GM12878 (cell line): ENCODE measurements around the gene CDC42BPB.

Experiments
- BACH1 ChIP-seq: fragments of 450-650 bp; IDR thresholded peaks from 2 replicates; pipeline ENCODE4 v1.6.1; 2017; ENCODE audit warnings: mild to moderate bottlenecking, borderline replicate concordance
- BCL11A ChIP-seq: IDR thresholded peaks from 2 replicates; pipeline ENCODE4 v1.6.1; 2011; ENCODE audit warnings: low read depth, low read length
- BHLHE40 ChIP-seq, 2 experiments: fragments of 450-650 bp in 1 of 2; IDR thresholded peaks; 2 replicates each; pipeline ENCODE4 v1.6.1; 2011 to 2017; ENCODE audit warnings: low read depth in 2 of 2, borderline replicate concordance in 1 of 2, improper control_type of control experiment in 1 of 2, low read length in 1 of 2, mild to moderate bottlenecking in 1 of 2
- CEBPZ ChIP-seq: fragments of 150-350 bp; IDR thresholded peaks from 2 replicates; pipeline ENCODE4 v1.6.1; 2016; ENCODE audit warnings: low read depth, low read length
- CHD2 ChIP-seq: IDR thresholded peaks from 2 replicates; pipeline ENCODE4 v1.6.1; 2011; ENCODE audit warnings: low read depth, low read length, improper control_type of control experiment, borderline replicate concordance
- MYC ChIP-seq: IDR thresholded peaks from 2 replicates; pipeline ENCODE4 v1.6.1; 2011; ENCODE audit warnings: mild to moderate bottlenecking, low read length, moderate library complexity, inconsistent platforms; ENCODE audit not compliant: insufficient read depth, insufficient replicate concordance, insufficient read length, severe bottlenecking
- POLR2A ChIP-seq: IDR thresholded peaks from 2 replicates; pipeline ENCODE4 v1.6.1; 2011; ENCODE audit warnings: low read depth, mild to moderate bottlenecking, low read length
- POLR2AphosphoS5 ChIP-seq: IDR thresholded peaks from 2 replicates; pipeline ENCODE4 v1.6.1; 2011; ENCODE audit warnings: mild to moderate bottlenecking, low read length, inconsistent platforms
- SREBF1 ChIP-seq: IDR thresholded peaks from 2 replicates; pipeline ENCODE4 v1.6.1; 2012; ENCODE audit warnings: mild to moderate bottlenecking, low read length
- SRF ChIP-seq, 2 experiments: IDR thresholded peaks; 2 replicates each; pipeline ENCODE4 v1.6.1; 2011; ENCODE audit warnings: low read depth in 2 of 2, low read length in 2 of 2, mild to moderate bottlenecking in 1 of 2, moderate library complexity in 1 of 2
- TCF3 ChIP-seq: IDR thresholded peaks from 2 replicates; pipeline ENCODE4 v1.6.1; 2012; ENCODE audit warnings: low read depth, mild to moderate bottlenecking, low read length, borderline replicate concordance; ENCODE audit not compliant: insufficient read depth
- WRNIP1 ChIP-seq: IDR thresholded peaks from 2 replicates; pipeline ENCODE4 v1.6.1; 2011; ENCODE audit warnings: low read depth, low read length, improper control_type of control experiment, borderline replicate concordance
- TF ChIP-seq, protein P1 (sequence below), 3 experiments: IDR thresholded peaks in 2 of 3; conservative IDR thresholded peaks in 1 of 3; 2 replicates each; pipeline ENCODE4 v1.5.1; 2011; ENCODE audit warnings: low read depth in 3 of 3, low read length in 3 of 3, mild to moderate bottlenecking in 3 of 3, control low read depth in 2 of 3, moderate library complexity in 2 of 3, inconsistent platforms in 1 of 3, mixed read lengths in 1 of 3; ENCODE audit not compliant: control insufficient read depth in 2 of 3, insufficient read depth in 1 of 3; ENCODE audit errors: extremely low read depth in 1 of 3

- TF ChIP-seq BCL11A, result no peak
- no peak for TF ChIP-seq WRNIP1
- no peak for TF ChIP-seq POLR2A
- no peak for TF ChIP-seq TCF3
- TF ChIP-seq SRF (IDR thresholded peaks at IDR 0.05; ENCODE audit: low read depth in 2 of 2, low read length in 2 of 2), result no peak
- no peak for TF ChIP-seq MYC
- no peak for TF ChIP-seq BHLHE40 (IDR thresholded peaks at IDR 0.05; ENCODE audit: borderline replicate concordance in 1 of 2, low read depth in 2 of 2, low read length in 1 of 2)
- TF ChIP-seq, protein P1, sequence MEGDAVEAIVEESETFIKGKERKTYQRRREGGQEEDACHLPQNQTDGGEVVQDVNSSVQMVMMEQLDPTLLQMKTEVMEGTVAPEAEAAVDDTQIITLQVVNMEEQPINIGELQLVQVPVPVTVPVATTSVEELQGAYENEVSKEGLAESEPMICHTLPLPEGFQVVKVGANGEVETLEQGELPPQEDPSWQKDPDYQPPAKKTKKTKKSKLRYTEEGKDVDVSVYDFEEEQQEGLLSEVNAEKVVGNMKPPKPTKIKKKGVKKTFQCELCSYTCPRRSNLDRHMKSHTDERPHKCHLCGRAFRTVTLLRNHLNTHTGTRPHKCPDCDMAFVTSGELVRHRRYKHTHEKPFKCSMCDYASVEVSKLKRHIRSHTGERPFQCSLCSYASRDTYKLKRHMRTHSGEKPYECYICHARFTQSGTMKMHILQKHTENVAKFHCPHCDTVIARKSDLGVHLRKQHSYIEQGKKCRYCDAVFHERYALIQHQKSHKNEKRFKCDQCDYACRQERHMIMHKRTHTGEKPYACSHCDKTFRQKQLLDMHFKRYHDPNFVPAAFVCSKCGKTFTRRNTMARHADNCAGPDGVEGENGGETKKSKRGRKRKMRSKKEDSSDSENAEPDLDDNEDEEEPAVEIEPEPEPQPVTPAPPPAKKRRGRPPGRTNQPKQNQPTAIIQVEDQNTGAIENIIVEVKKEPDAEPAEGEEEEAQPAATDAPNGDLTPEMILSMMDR (IDR thresholded peaks at IDR 0.05 in 2 of 3, conservative IDR thresholded peaks at IDR 0.05 in 1 of 3; ENCODE audit: control insufficient read depth in 2 of 3, extremely low read depth in 1 of 3, insufficient read depth in 1 of 3, low read depth in 3 of 3, low read length in 3 of 3), result no peak
- no peak for TF ChIP-seq BACH1
- TF ChIP-seq POLR2AphosphoS5, result no peak
- no peak for TF ChIP-seq CEBPZ
- no peak for TF ChIP-seq SREBF1
- no peak for TF ChIP-seq CHD2
These were observed 53.5 kb downstream of the CDC42BPB start for GRCh38 chr14:103003850-103004249.
